Neural crest cell (in vitro differentiated cells): ENCODE measurements around the gene ZNF77. TPM values are rescaled to one million over a fixed set of nuclear protein-coding genes. Genes with fewer than 3 reads are reported as not detected.
A peak's percentile ranks its signal among the peaks of the same experiment; 100 is the strongest.
"Not testable (repeated sequence)": the region's sequence is repeated elsewhere in the genome, so short reads cannot be mapped to it uniquely, and the experiment has no call there.

Source experiments
- DNase-seq: peaks from one replicate; pipeline ENCODE4 v3.0.0; 2021; ENCODE audit warnings: low read depth, mixed read lengths, low spot score
- H3K27ac Mint-ChIP-seq: one replicate; pipeline ENCODE4 v1.8.0; 2021; ENCODE audit warnings: mild to moderate bottlenecking, mixed read lengths; ENCODE audit not compliant: unreplicated experiment
- H3K27me3 Mint-ChIP-seq: 2 replicates; pipeline ENCODE4 v1.8.0; 2021; ENCODE audit warnings: low read depth, mild to moderate bottlenecking, mixed read lengths
- H3K36me3 Mint-ChIP-seq: 2 replicates; pipeline ENCODE4 v1.8.0; 2021; ENCODE audit warnings: low read depth, mild to moderate bottlenecking, mixed read lengths
- H3K4me1 Mint-ChIP-seq: 2 replicates; pipeline ENCODE4 v1.8.0; 2021; ENCODE audit warnings: mixed read lengths
- H3K4me3 Mint-ChIP-seq: one replicate; pipeline ENCODE4 v1.8.0; 2021; ENCODE audit warnings: mild to moderate bottlenecking, mixed read lengths
- H3K9me3 Mint-ChIP-seq: 2 replicates; pipeline ENCODE4 v1.8.0; 2021; ENCODE audit warnings: mixed read lengths
- CTCF ChIP-seq: fragments of 200-600 bp; sonication (generic); conservative IDR thresholded peaks from 2 replicates; pipeline ENCODE4 v1.5.0; 2021; ENCODE audit warnings: antibody characterized with exemption, mild to moderate bottlenecking
- total RNA-seq: library from RNA; stranded (reverse); gene quantifications from 2 replicates; pipeline ENCODE4 v1.2.1, GENCODE V29; 2021

Gene ZNF77
- total RNA-seq, 1 donor from 2014 or later: 7.8 TPM

- Mint-ChIP-seq H3K27me3 (peaks cover 7% of the 10 kb centered on the region), H3K27ac (peak within 1 kb of the TSS; percentile 97), H3K36me3 (peaks cover 7% of the 10 kb centered on the region), H3K4me3 (peak within 1 kb of the TSS; percentile 100), H3K9me3 (peaks cover 13% of the 10 kb centered on the region), H3K4me1 (peaks cover 20% of the 10 kb centered on the region)
- TF ChIP-seq CTCF: no peak
- peak; percentile 98 for DNase-seq
Observed at GRCh38 chr19:2900296-2901252, 44.2 kb downstream of the ZNF77 start, which contains the start of gene ZNF57. Gene ZNF57 (plus strand): TSS chr19:2900928. CDS start chr19:2901046, 118 bp downstream.

GRCh38 chr19:2896694-2897093, 48.1 kb downstream of the ZNF77 start:
- no peak for DNase-seq
- TF ChIP-seq CTCF: no peak
- Mint-ChIP-seq H3K36me3 (peaks cover 7% of the 10 kb centered on the region), H3K4me1 (peaks cover 9% of the 10 kb centered on the region), H3K27me3 (peaks cover 16% of the 10 kb centered on the region), H3K4me3 (no peak overlapping the region), H3K27ac (no peak overlapping the region), H3K9me3 (peaks cover 13% of the 10 kb centered on the region)

GRCh38 chr19:2890531-2890930, 54.2 kb downstream of the ZNF77 start:
- not testable (repeated sequence) for H3K4me3 Mint-ChIP-seq, H3K4me1 Mint-ChIP-seq, DNase-seq, H3K9me3 Mint-ChIP-seq, H3K36me3 Mint-ChIP-seq, H3K27ac Mint-ChIP-seq
- H3K27me3 Mint-ChIP-seq: peaks cover 21% of the 10 kb centered on the region

GRCh38 chr19:2888731-2889224, 56.0 kb downstream of the ZNF77 start:
- TF ChIP-seq CTCF: no peak
- Mint-ChIP-seq H3K27me3 (peaks cover 19% of the 10 kb centered on the region), H3K4me1 (peaks cover 8% of the 10 kb centered on the region), H3K9me3 (no peaks in the 10 kb centered on the region), H3K27ac (no peak overlapping the region), H3K4me3 (no peak overlapping the region), H3K36me3 (no peaks in the 10 kb centered on the region)
- no peak for DNase-seq

- Mint-ChIP-seq H3K27ac (no peak overlapping the region), H3K36me3 (no peaks in the 10 kb centered on the region), H3K27me3 (peaks cover 14% of the 10 kb centered on the region), H3K4me1 (peaks cover 8% of the 10 kb centered on the region), H3K9me3 (no peaks in the 10 kb centered on the region), H3K4me3 (no peak overlapping the region)
- no peak for DNase-seq
- peak; percentile 72 for TF ChIP-seq CTCF
Observed at GRCh38 chr19:2887391-2887914, 57.3 kb downstream of the ZNF77 start.

GRCh38 chr19:2885736-2886135, 59.0 kb downstream of the ZNF77 start:
- H3K4me1 Mint-ChIP-seq: peaks cover 8% of the 10 kb centered on the region
- H3K9me3 Mint-ChIP-seq: no peaks in the 10 kb centered on the region
- H3K27ac Mint-ChIP-seq: no peak overlapping the region
- no peak overlapping the region for H3K4me3 Mint-ChIP-seq
- H3K36me3 Mint-ChIP-seq: no peaks in the 10 kb centered on the region
- no peak for DNase-seq
- no peak for TF ChIP-seq CTCF
- H3K27me3 Mint-ChIP-seq: peaks cover 6% of the 10 kb centered on the region
